AG09309 (cell line): ENCODE measurements around the gene CELSR3.

Experiments
- DNase-seq: peaks from one replicate; pipeline ENCODE4 v3.0.0-alpha.2; 2010; ENCODE audit warnings: low read depth
- H3K4me3 ChIP-seq: 2 replicates; pipeline ENCODE4 v1.5.1; 2011; ENCODE audit warnings: mild to moderate bottlenecking, low read depth, low read length, moderate library complexity; ENCODE audit not compliant: control insufficient read depth
- TF ChIP-seq, protein P1 (sequence below): IDR thresholded peaks from 2 replicates; pipeline ENCODE4 v1.5.1; 2011; ENCODE audit warnings: mild to moderate bottlenecking, low read depth, low read length, inconsistent platforms; ENCODE audit not compliant: insufficient read depth, control insufficient read depth; ENCODE audit errors: missing control alignments

CELSR3 gene

DNA sequence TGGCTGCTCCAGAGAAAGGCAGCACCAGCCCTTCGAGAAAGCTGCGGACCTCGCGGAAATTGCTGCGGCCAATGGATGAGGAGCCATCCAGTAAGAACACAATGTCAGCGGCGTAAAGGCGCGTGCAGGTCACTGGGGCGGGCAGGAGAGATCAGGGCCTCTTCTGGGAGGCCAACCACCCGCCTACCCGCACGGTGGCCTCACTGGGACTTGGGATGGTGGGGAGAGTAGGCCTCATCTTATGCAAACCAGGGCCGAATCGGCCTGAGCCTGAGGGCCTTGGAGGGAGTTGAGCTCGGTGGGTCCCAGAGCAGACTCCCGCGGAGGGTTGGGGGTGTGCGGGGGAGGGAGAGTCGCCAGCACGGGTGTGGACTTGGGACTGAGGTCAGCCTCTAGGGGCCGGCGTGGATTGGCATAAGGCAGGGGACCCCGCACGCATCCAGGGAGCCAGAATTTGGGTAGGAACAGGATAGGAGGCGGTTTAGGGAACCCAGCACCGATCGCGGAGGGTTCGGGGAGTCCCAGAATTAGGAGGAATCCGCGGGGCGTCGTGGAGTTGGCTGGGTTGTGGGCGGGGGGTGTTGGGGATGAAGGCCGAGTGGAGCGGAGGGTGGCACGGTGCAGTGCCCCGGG is 68.2 kb downstream of the CELSR3 start:
- H3K4me3 ChIP-seq = peak overlapping the region; percentile 62
- DNase-seq = no peak
- TF ChIP-seq, protein P1, sequence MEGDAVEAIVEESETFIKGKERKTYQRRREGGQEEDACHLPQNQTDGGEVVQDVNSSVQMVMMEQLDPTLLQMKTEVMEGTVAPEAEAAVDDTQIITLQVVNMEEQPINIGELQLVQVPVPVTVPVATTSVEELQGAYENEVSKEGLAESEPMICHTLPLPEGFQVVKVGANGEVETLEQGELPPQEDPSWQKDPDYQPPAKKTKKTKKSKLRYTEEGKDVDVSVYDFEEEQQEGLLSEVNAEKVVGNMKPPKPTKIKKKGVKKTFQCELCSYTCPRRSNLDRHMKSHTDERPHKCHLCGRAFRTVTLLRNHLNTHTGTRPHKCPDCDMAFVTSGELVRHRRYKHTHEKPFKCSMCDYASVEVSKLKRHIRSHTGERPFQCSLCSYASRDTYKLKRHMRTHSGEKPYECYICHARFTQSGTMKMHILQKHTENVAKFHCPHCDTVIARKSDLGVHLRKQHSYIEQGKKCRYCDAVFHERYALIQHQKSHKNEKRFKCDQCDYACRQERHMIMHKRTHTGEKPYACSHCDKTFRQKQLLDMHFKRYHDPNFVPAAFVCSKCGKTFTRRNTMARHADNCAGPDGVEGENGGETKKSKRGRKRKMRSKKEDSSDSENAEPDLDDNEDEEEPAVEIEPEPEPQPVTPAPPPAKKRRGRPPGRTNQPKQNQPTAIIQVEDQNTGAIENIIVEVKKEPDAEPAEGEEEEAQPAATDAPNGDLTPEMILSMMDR = no peak

DNA sequence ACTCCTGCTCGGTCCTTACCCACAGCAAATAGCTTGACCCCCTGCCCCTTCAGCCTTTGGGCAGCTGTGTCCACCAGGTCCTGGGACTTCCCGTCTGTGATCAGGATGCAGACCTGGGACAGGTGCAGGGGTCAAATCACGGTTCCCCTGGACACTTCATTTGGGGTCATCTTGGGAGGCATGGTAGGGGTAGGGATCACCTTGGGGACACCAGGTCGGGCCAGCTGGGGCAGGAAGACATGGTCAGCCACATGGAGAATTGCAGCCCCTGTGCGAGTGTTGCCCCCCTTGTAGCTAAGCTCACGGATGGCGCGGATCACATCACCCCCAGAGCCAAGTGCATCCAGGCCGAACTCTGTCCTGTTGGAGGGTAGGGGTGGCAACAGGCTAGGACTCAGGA is 69.3 kb downstream of the CELSR3 start:
- peak overlapping the region; percentile 62 for H3K4me3 ChIP-seq
- TF ChIP-seq, protein P1 = no peak
- no peak for DNase-seq

DNA sequence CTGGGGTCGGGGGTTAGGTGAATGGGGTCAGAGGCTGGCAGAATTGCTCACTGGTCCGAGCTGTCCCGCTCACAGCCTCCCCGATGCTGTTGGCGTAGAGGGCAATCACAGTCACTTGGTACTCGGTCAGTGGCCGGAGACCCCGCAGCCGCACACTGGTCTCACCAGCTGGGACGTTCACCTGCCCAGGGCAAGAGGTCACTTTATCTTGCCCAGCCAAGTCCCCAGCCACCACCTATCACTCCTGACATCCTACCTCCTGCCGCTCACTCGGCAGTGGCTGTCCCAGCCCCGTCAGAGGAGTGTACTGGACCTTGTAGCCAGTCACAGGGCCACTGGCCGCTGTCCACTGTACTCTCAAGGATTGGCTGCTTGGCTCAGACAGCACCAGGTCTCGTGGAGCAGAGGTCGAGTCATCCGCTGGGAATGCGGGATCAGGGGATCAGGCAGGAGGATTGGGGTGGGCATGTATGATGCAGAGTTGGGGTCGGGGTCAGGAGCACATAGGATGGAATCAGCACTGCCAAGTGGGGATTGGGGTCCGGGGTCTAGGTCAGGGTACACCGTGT is 70.1 kb downstream of the CELSR3 start:
- DNase-seq = no peak
- TF ChIP-seq, protein P1 = no peak
- peak overlapping the region; percentile 62 for H3K4me3 ChIP-seq

DNA sequence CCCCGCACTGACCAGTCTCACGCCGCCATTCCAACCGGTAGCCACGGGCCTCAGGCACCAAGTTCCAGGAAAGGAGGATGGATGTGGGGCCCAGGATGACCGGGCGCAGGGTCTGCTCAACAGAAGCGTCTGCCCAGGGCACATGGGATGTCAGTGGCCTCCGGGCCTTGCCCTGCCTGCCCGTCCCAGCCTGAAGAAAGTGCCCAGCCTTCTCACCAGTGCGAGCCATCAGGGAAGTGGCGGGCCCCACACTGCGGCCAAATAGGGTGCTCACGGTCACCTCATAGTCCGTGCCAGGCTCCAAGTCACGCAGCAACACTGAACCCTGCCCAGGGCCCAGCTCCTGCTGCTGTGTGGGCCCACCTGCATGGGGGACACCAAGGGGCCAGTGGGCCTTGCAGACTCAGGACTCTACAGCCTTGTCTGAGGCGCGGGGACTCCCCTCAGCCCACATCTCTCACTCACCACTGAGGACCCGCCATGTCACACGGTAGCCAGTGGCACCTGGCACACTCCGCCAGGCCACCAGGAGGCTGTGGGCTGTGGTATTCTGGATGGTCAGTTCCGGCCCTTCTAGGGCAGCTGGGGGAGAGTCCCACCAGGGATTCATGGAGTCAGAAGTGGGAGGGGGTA is 70.7 kb downstream of the CELSR3 start:
- H3K4me3 ChIP-seq = no peak overlapping the region; the same call in 1 of the 2 replicates
- DNase-seq = no peak
- TF ChIP-seq, protein P1 = no peak

DNA sequence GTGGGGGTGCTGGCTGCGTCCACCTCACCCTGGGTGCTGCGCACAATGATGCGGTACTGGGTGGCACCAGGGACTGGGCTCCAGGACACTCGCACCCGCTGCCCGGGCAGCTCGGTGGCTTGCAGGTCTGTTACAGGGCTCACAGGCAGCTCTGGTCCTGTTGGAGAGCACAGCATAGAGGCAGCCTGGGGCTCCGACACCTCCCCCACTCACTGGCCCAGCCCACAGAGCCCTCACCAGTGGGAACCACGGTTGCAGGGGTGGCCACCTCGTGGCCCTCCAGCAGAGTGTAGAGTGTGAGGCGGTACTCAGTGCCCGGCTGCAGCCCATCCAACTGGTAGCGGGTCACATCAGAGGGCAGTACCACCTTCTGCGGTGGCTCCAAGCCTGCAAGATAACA is 71.2 kb downstream of the CELSR3 start:
- H3K4me3 ChIP-seq = no peak overlapping the region
- TF ChIP-seq, protein P1 = no peak
- no peak for DNase-seq

DNA sequence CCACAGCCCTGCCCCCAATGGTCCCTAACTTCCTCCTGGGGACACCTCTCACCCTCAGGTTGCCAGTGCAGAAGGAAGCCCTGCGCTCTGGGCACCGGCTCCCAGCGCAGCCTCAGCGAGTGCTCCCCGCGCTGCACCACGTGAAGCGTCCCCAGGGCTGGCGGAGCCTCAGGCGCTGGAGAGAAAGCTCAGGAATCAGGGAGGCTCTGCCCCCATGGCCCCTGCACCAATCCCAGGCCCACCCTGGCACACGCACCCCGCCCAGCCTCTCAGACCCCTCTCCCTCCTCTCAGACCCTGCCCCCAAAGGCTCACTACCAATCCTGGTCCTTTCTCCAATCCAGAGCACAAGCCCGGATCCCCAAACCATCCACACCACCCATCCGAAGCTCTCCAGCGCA is 74.5 kb downstream of the CELSR3 start:
- TF ChIP-seq, protein P1 = no peak
- no peak for DNase-seq
- H3K4me3 ChIP-seq = no peak overlapping the region
